Measurements from ENCODE around the gene SPEG. TPM values are rescaled to one million over a fixed set of nuclear protein-coding genes. Genes with fewer than 3 reads are reported as not detected.
A peak's percentile ranks its signal among the peaks of the same experiment; 100 is the strongest.

SPEG gene
- total and polyA plus RNA-seq, 7 donors, result 6.0 to 321 (median 123) TPM

DNA sequence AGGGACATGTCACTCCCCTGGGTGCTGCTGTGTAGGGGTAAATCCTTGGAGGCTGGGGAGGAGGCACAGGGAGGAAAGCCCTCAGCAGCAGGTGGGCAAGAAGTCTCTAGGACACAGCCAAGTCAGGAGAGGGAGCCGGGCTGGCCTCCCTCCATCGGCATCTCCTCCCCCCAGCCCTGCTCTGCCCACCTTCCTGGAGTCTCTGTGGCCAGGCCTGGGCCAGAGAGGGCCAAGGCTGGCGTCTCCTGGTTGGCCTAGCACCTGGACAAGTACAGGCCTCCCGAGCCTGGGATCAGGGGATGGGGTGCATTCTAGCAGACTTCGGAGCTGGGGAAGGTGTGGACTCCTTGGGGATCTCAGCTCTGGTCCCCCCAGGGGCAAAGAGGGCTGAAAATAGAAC is 1.8 kb downstream of the SPEG start:
- peak; percentile 62 for DNase-seq

DNA sequence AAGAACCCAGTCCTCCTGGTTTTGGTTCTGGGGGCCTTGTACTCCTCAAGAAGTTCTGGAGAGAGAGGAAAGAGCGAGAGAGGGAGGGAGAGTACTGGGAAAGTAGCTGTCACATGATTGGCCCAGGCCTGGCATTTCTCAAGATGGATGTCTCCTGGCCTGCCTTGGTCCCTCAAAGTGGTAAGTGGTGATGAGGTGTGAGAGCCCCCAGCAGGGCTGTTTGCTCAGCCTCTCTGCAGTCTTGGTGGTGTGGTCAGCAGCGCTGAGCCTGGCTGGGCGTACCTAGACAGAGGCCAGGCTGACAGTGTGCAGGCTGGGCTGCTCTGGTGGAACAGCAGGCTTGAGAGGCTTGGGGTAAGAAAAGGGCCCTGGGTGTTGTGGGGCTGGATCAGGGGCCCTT is 2.5 kb downstream of the SPEG start:
- 81 to 82% methylated on average over 3 of the region's 3 CpGs for WGBS, 2 donors

More for the DNA sequence above, 1.8 kb downstream of the SPEG start:
- Histone ChIP-seq H3K36me3 (no peaks in the 10 kb centered on the region), H3K4me3 (no peak overlapping the region), H3K9me3 (no peaks in the 10 kb centered on the region), H3K27ac (peak overlapping the region; percentile 96 to 99 (median 99)), H3K27me3 (peaks cover 0 to 13% (median 9%) of the 10 kb centered on the region in 3 donors), H3K4me1 (peaks cover 0 to 75% (median 72%) of the 10 kb centered on the region in 4 donors)
- 89 to 91% methylated on average over 5 of the region's 5 CpGs for WGBS, 2 donors
- TF ChIP-seq, protein P1, sequence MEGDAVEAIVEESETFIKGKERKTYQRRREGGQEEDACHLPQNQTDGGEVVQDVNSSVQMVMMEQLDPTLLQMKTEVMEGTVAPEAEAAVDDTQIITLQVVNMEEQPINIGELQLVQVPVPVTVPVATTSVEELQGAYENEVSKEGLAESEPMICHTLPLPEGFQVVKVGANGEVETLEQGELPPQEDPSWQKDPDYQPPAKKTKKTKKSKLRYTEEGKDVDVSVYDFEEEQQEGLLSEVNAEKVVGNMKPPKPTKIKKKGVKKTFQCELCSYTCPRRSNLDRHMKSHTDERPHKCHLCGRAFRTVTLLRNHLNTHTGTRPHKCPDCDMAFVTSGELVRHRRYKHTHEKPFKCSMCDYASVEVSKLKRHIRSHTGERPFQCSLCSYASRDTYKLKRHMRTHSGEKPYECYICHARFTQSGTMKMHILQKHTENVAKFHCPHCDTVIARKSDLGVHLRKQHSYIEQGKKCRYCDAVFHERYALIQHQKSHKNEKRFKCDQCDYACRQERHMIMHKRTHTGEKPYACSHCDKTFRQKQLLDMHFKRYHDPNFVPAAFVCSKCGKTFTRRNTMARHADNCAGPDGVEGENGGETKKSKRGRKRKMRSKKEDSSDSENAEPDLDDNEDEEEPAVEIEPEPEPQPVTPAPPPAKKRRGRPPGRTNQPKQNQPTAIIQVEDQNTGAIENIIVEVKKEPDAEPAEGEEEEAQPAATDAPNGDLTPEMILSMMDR (IDR thresholded peaks at IDR 0.05), result no peak
- TF ChIP-seq EP300 (IDR thresholded peaks at IDR 0.05) (no peak), POLR2A (IDR thresholded peaks at IDR 0.05) (no peak), POLR2AphosphoS5 (IDR thresholded peaks at IDR 0.05) (no peak)
- intact Hi-C loops (cut with DNase I), result no loop called here

GRCh38 chr2:219437690-219438206 is 3.1 kb downstream of the SPEG start:
- peaks cover 0 to 14% (median 13%) of the 10 kb centered on the region in 3 donors for H3K27me3 ChIP-seq
- H3K4me1 ChIP-seq, result peaks cover 0 to 80% (median 77%) of the 10 kb centered on the region in 4 donors
- H3K36me3 ChIP-seq, result no peaks in the 10 kb centered on the region
- TF ChIP-seq EP300 (IDR thresholded peaks at IDR 0.05) (no peak), POLR2AphosphoS5 (IDR thresholded peaks at IDR 0.05) (peak in 1 of 4 donors; percentile 15)
- no peaks in the 10 kb centered on the region for H3K9me3 ChIP-seq
- intact Hi-C loops (cut with DNase I), result no loop called here
- DNase-seq, result peak; percentile 65
- H3K27ac ChIP-seq, result peak overlapping the region; percentile 96 to 99 (median 99)
- WGBS, 2 donors, result 64 to 75% methylated on average over 6 of the region's 6 CpGs
- no peak overlapping the region for H3K4me3 ChIP-seq

More for the DNA sequence above, 2.5 kb downstream of the SPEG start:
- no peak overlapping the region for H3K4me3 ChIP-seq
- H3K4me1 ChIP-seq, result peaks cover 0 to 77% (median 75%) of the 10 kb centered on the region in 4 donors
- H3K27ac ChIP-seq, result peak overlapping the region; percentile 96 to 99 (median 99)
- no peaks in the 10 kb centered on the region for H3K36me3 ChIP-seq
- peaks cover 0 to 13% (median 11%) of the 10 kb centered on the region in 3 donors for H3K27me3 ChIP-seq
- no peaks in the 10 kb centered on the region for H3K9me3 ChIP-seq
- TF ChIP-seq POLR2AphosphoS5 (IDR thresholded peaks at IDR 0.05) (peak; percentile 71 to 85 (median 80)), POLR2A (IDR thresholded peaks at IDR 0.05) (no peak), EP300 (IDR thresholded peaks at IDR 0.05) (peak in 2 of 4 donors; percentile 59 to 84)
- intact Hi-C loops (cut with DNase I), result no loop called here
- peak; percentile 88 for DNase-seq

- Histone ChIP-seq H3K4me3 (no peak overlapping the region), H3K27ac (peak overlapping the region; percentile 96 to 99 (median 99)), H3K27me3 (peaks cover 0 to 20% (median 13%) of the 10 kb centered on the region in 3 donors), H3K36me3 (no peaks in the 10 kb centered on the region), H3K4me1 (peaks cover 0 to 85% (median 80%) of the 10 kb centered on the region in 4 donors), H3K9me3 (no peaks in the 10 kb centered on the region)
- 83 to 89% methylated on average over 4 of the region's 4 CpGs for WGBS, 2 donors
- no peak for DNase-seq
- intact Hi-C loops (cut with DNase I), result no loop called here
- TF ChIP-seq EP300 (IDR thresholded peaks at IDR 0.05) (no peak), POLR2A (IDR thresholded peaks at IDR 0.05) (no peak)
- TF ChIP-seq, protein P1 (IDR thresholded peaks at IDR 0.05), result no peak
Observed at GRCh38 chr2:219438453-219438852, 3.8 kb downstream of the SPEG start.

DNA sequence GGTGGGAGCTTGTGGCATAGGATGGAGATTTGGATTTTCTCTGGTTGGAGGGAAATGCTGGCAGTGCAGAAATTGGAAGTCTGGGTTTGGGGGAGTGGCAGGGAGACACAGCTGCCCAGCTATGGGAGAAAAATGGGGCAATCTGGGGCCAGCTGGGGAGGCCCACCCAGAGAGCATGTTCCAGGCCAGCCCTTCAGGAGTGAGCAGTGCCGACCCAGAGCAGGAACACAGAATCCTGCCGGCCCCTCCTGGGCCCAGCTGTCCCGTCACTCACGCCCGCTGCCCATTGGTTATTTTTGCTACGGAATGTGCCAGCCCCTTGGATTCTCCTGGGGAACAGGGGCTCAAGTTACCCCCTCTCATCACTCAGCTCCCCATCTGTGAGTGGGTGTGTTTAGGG is 4.9 kb downstream of the SPEG start:
- 75 to 79% methylated on average over 6 of the region's 6 CpGs for WGBS, 2 donors
- no peak for DNase-seq
- H3K4me1 ChIP-seq, result peaks cover 0 to 87% (median 84%) of the 10 kb centered on the region in 4 donors
- H3K4me3 ChIP-seq, result no peak overlapping the region
- TF ChIP-seq POLR2A (IDR thresholded peaks at IDR 0.05) (no peak), POLR2AphosphoS5 (IDR thresholded peaks at IDR 0.05) (no peak), EP300 (IDR thresholded peaks at IDR 0.05) (no peak)
- TF ChIP-seq, protein P1 (IDR thresholded peaks at IDR 0.05), result no peak
- intact Hi-C loops (cut with DNase I), result no loop called here
- no peaks in the 10 kb centered on the region for H3K9me3 ChIP-seq
- H3K27ac ChIP-seq, result peak overlapping the region; percentile 96 to 99 (median 99)
- H3K27me3 ChIP-seq, result peaks cover 0 to 19% (median 17%) of the 10 kb centered on the region in 3 donors
- no peaks in the 10 kb centered on the region for H3K36me3 ChIP-seq

Measured in sigmoid colon (tissue), 7 donors.